ENCODE results near the gene CIZ1.

Gene CIZ1

DNA sequence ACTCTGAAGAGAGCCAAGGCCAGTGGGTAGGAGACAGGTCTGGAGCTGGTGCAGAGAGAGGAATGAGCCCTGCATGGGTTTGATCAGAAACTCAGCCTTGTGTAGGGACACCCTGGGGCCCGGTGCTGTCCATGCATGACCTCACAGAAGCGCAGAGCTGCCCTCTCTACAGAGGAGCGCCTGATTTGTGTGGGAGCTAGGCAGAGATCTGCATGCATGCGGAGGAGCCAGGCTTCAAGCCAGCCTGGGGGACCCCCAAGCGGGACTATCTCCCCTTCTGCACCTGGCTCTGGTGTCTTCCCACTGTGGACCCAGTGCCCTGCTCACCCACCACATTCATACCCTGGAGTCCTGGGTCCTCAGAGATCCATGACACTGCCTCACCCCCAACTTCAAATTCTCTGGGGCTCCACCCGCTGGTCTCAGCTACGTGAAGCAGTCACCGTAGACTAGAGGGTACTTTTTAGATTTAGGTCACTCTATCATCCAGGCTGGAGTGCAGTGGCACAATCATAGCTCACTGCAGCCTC is 44.7 kb downstream of the CIZ1 start:
- Histone ChIP-seq H3K79me2 (ENCODE audit: control insufficient read depth, insufficient read depth, low read length, poor library complexity) (no peaks in the 10 kb centered on the region), H2BK12ac (ENCODE audit: low read length) (peak overlapping the region; percentile 51), H4K91ac (ENCODE audit: low read depth, low read length) (peak overlapping the region; percentile 67), H3K18ac (ENCODE audit: low read length) (no peak overlapping the region), H2AFZ (ENCODE audit: insufficient read depth, low read length, poor library complexity) (no peak overlapping the region), H3K27me3 (ENCODE audit: insufficient read depth, low read length) (no peaks in the 10 kb centered on the region), H3K36me3 (ENCODE audit: control insufficient read depth in 1 of 2, insufficient read depth in 2 of 2, low read length in 2 of 2) (no peaks in the 10 kb centered on the region), H4K12ac (ENCODE audit: low read depth, low read length) (no peak overlapping the region), H2AK5ac (ENCODE audit: low read length) (no peak overlapping the region), H3K79me1 (ENCODE audit: low read length) (peaks cover 13% of the 10 kb centered on the region), H3K27ac (ENCODE audit: low read depth, low read length) (no peak overlapping the region), H4K8ac (ENCODE audit: low read depth, low read length) (peak overlapping the region; percentile 57), H3K9ac (ENCODE audit: low read length) (no peak overlapping the region), H3K4me1 (ENCODE audit: control insufficient read depth in 1 of 2, insufficient read depth in 2 of 2, low read length in 2 of 2) (peaks cover 14 to 16% of the 10 kb centered on the region in 2 experiments), H2BK5ac (ENCODE audit: low read depth, low read length, poor library complexity) (no peak overlapping the region), H3K14ac (ENCODE audit: low read length) (peak overlapping the region; percentile 13), H3K23ac (ENCODE audit: low read length) (no peak overlapping the region), H3K4me3 (ENCODE audit: low read depth, low read length) (no peak overlapping the region), H2BK120ac (ENCODE audit: insufficient read depth, low read length, poor library complexity) (no peak overlapping the region), H3K4ac (ENCODE audit: low read depth, low read length) (no peak overlapping the region), H3K4me2 (ENCODE audit: low read length) (no peak overlapping the region), H3K9me3 (ENCODE audit: insufficient read depth, low read depth, low read length) (no peaks in the 10 kb centered on the region)
- WGBS (ENCODE audit: extremely low coverage, insufficient coverage, insufficient read length) = no CpG with 5 or more reads among the region's 8 CpGs
- no peak for DNase-seq

DNA sequence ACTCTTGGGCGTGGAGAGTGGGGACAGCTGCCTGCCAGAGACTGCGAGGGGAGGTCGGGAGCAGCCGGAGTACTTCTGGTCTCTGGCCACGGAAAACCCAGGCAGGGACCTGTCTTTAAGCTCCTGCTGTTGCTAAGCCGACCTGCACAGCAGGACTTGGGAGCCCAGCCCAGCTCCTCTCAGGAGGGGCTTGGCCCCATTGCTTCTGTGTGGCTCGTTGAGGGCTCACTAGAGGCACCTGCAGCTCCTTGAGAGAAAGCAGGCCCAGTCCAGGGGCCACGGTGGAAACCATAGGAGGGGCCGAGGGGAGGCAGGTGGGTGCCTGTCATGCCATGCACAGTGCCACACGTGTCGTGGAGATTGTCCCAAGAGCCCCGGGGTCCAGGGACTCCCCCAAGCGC is 45.4 kb downstream of the CIZ1 start:
- H2AK5ac ChIP-seq (ENCODE audit: low read length) = peak overlapping the region; percentile 36
- H2BK5ac ChIP-seq (ENCODE audit: low read depth, low read length, poor library complexity) = peak overlapping the region; percentile 11
- no peak for DNase-seq
- no peaks in the 10 kb centered on the region for H3K79me2 ChIP-seq (ENCODE audit: control insufficient read depth, insufficient read depth, low read length, poor library complexity)
- peaks cover 13% of the 10 kb centered on the region for H3K79me1 ChIP-seq (ENCODE audit: low read length)
- no peaks in the 10 kb centered on the region for H3K36me3 ChIP-seq (ENCODE audit: control insufficient read depth in 1 of 2, insufficient read depth in 2 of 2, low read length in 2 of 2)
- H3K4me2 ChIP-seq (ENCODE audit: low read length) = peak overlapping the region; percentile 36
- no peak overlapping the region for H3K4me3 ChIP-seq (ENCODE audit: low read depth, low read length)
- peak overlapping the region; percentile 67 for H4K91ac ChIP-seq (ENCODE audit: low read depth, low read length)
- peaks cover 14 to 16% of the 10 kb centered on the region in 2 experiments for H3K4me1 ChIP-seq (ENCODE audit: control insufficient read depth in 1 of 2, insufficient read depth in 2 of 2, low read length in 2 of 2)
- H3K23ac ChIP-seq (ENCODE audit: low read length) = no peak overlapping the region
- H3K27me3 ChIP-seq (ENCODE audit: insufficient read depth, low read length) = no peaks in the 10 kb centered on the region
- no peak overlapping the region for H3K9ac ChIP-seq (ENCODE audit: low read length)
- no CpG with 5 or more reads among the region's 13 CpGs for WGBS (ENCODE audit: extremely low coverage, insufficient coverage, insufficient read length)
- no peaks in the 10 kb centered on the region for H3K9me3 ChIP-seq (ENCODE audit: insufficient read depth, low read depth, low read length)
- H3K4ac ChIP-seq (ENCODE audit: low read depth, low read length) = no peak overlapping the region
- peak overlapping the region; percentile 34 for H2BK120ac ChIP-seq (ENCODE audit: insufficient read depth, low read length, poor library complexity)
- peak overlapping the region; percentile 3 for H3K27ac ChIP-seq (ENCODE audit: low read depth, low read length)
- H3K14ac ChIP-seq (ENCODE audit: low read length) = peak overlapping the region; percentile 29
- no peak overlapping the region for H2AFZ ChIP-seq (ENCODE audit: insufficient read depth, low read length, poor library complexity)
- peak overlapping the region; percentile 15 for H3K18ac ChIP-seq (ENCODE audit: low read length)
- H2BK12ac ChIP-seq (ENCODE audit: low read length) = peak overlapping the region; percentile 51
- H4K12ac ChIP-seq (ENCODE audit: low read depth, low read length) = no peak overlapping the region
- peak overlapping the region; percentile 57 for H4K8ac ChIP-seq (ENCODE audit: low read depth, low read length)

DNA sequence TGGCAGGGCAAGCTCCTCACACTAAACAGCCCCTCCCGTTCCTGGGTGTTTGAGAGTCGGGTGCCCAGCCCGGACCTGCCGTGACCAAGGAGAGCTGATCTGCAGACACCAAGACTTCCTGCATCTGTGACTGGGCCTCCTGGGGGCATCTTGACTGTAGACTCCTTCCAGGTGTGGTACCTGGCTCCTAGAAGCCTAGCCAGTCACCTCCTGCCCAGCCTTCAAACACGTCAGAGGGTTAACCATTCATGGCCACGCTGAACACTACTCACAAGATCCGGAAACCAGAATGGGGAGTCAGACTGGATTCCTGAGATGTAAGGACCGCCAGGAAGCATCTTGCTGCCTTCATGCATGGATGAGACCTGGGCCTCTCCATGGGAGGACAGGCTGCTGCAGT is 45.8 kb downstream of the CIZ1 start:
- Histone ChIP-seq H3K9me3 (ENCODE audit: insufficient read depth, low read depth, low read length) (no peaks in the 10 kb centered on the region), H3K36me3 (ENCODE audit: control insufficient read depth in 1 of 2, insufficient read depth in 2 of 2, low read length in 2 of 2) (no peaks in the 10 kb centered on the region), H3K14ac (ENCODE audit: low read length) (peak overlapping the region; percentile 5), H3K4me3 (ENCODE audit: low read depth, low read length) (no peak overlapping the region), H4K91ac (ENCODE audit: low read depth, low read length) (peak overlapping the region; percentile 78), H3K27ac (ENCODE audit: low read depth, low read length) (no peak overlapping the region), H3K4me1 (ENCODE audit: control insufficient read depth in 1 of 2, insufficient read depth in 2 of 2, low read length in 2 of 2) (peaks cover 14 to 16% of the 10 kb centered on the region in 2 experiments), H3K18ac (ENCODE audit: low read length) (no peak overlapping the region), H3K79me1 (ENCODE audit: low read length) (peaks cover 13% of the 10 kb centered on the region), H2AFZ (ENCODE audit: insufficient read depth, low read length, poor library complexity) (no peak overlapping the region), H4K12ac (ENCODE audit: low read depth, low read length) (no peak overlapping the region), H3K79me2 (ENCODE audit: control insufficient read depth, insufficient read depth, low read length, poor library complexity) (no peaks in the 10 kb centered on the region), H4K8ac (ENCODE audit: low read depth, low read length) (peak overlapping the region; percentile 57), H2BK120ac (ENCODE audit: insufficient read depth, low read length, poor library complexity) (peak overlapping the region; percentile 2), H3K9ac (ENCODE audit: low read length) (no peak overlapping the region), H2BK12ac (ENCODE audit: low read length) (no peak overlapping the region), H3K4me2 (ENCODE audit: low read length) (peak overlapping the region; percentile 36), H3K4ac (ENCODE audit: low read depth, low read length) (no peak overlapping the region), H3K27me3 (ENCODE audit: insufficient read depth, low read length) (no peaks in the 10 kb centered on the region), H2BK5ac (ENCODE audit: low read depth, low read length, poor library complexity) (peak overlapping the region; percentile 11), H2AK5ac (ENCODE audit: low read length) (no peak overlapping the region), H3K23ac (ENCODE audit: low read length) (no peak overlapping the region)
- peak; percentile 93 to 95 for DNase-seq
- WGBS (ENCODE audit: extremely low coverage, insufficient coverage, insufficient read length) = no CpG with 5 or more reads among the region's 8 CpGs

DNA sequence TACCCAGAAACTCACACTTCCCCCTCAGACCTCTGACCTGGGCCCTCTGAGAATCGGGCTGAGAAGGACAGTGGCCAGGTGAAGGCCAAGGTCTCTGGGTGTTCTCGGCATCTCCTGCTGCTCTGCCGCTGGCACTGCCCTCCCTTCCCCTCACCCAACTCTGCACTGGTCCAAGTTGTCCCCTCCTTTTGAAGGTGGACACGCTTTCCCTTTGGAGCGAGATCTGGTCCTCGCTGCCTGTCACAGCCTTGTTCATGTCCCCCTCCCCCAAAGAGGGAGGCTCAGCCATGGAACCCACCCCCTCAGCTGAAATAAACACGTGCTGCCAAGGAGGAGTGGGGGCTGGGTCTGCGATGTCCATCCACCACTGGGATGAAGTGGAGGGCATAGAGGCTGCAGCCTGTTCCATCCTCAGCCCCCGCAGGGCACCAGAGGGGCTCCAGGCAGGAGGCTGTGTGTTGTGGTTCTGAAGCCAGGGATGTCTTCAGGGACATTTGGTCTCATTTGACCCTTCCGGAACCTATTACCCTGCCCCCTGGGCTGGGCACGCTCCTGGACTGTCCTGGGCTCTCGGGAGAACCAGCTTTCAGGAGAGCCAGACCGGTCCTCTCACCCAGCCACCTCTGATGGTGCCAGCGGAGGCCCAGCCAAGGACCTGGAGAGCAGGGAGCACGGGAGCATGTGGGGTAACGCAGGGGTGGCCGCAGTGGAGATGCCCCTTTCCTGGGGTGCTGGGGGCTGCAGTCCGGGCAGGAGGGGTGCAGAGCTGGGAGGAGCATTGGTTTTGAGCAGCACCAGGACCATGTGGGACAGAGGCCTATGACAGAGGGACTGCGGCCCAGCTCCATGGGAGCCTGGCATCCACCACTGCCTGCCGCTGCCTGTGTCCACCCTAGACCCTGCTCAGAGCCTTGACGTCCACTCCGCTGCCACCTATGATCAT is 46.9 kb downstream of the CIZ1 start:
- Histone ChIP-seq H4K91ac (ENCODE audit: low read depth, low read length) (peak overlapping the region; percentile 78), H3K23ac (ENCODE audit: low read length) (no peak overlapping the region), H2AK5ac (ENCODE audit: low read length) (peak overlapping the region; percentile 18), H2BK12ac (ENCODE audit: low read length) (peak overlapping the region; percentile 47), H3K79me1 (ENCODE audit: low read length) (peaks cover 13% of the 10 kb centered on the region), H3K9me3 (ENCODE audit: insufficient read depth, low read depth, low read length) (no peaks in the 10 kb centered on the region), H3K4me3 (ENCODE audit: low read depth, low read length) (no peak overlapping the region), H2AFZ (ENCODE audit: insufficient read depth, low read length, poor library complexity) (no peak overlapping the region), H4K12ac (ENCODE audit: low read depth, low read length) (peak overlapping the region; percentile 6), H4K8ac (ENCODE audit: low read depth, low read length) (no peak overlapping the region), H3K4ac (ENCODE audit: low read depth, low read length) (no peak overlapping the region), H3K18ac (ENCODE audit: low read length) (no peak overlapping the region), H2BK120ac (ENCODE audit: insufficient read depth, low read length, poor library complexity) (peak overlapping the region; percentile 2), H3K14ac (ENCODE audit: low read length) (peak overlapping the region; percentile 5), H3K27ac (ENCODE audit: low read depth, low read length) (no peak overlapping the region), H3K4me1 (ENCODE audit: control insufficient read depth in 1 of 2, insufficient read depth in 2 of 2, low read length in 2 of 2) (peaks cover 14 to 16% of the 10 kb centered on the region in 2 experiments), H3K9ac (ENCODE audit: low read length) (no peak overlapping the region), H2BK5ac (ENCODE audit: low read depth, low read length, poor library complexity) (peak overlapping the region; percentile 8), H3K79me2 (ENCODE audit: control insufficient read depth, insufficient read depth, low read length, poor library complexity) (no peaks in the 10 kb centered on the region), H3K36me3 (ENCODE audit: control insufficient read depth in 1 of 2, insufficient read depth in 2 of 2, low read length in 2 of 2) (no peaks in the 10 kb centered on the region), H3K27me3 (ENCODE audit: insufficient read depth, low read length) (no peaks in the 10 kb centered on the region), H3K4me2 (ENCODE audit: low read length) (no peak overlapping the region)
- WGBS (ENCODE audit: extremely low coverage, insufficient coverage, insufficient read length) = no CpG with 5 or more reads among the region's 22 CpGs
- no peak for DNase-seq
